GM10266 (cell line): ENCODE results near the gene NEURL4.

Experiments used
- DNase-seq: peaks from one replicate; pipeline ENCODE4 v3.0.0; 2012; ENCODE audit errors: extremely low spot score
- CTCF ChIP-seq: IDR thresholded peaks from 2 replicates; pipeline ENCODE4 v1.5.1; 2012; ENCODE audit warnings: mild to moderate bottlenecking, low read depth; ENCODE audit not compliant: control insufficient read depth, insufficient read depth; ENCODE audit errors: missing control alignments

Gene NEURL4

GRCh38 chr17:7327501-7327900 is 1.6 kb downstream of the NEURL4 start:
- no peak for TF ChIP-seq CTCF
- DNase-seq = no peak

GRCh38 chr17:7327056-7327455 is 2.1 kb downstream of the NEURL4 start:
- DNase-seq = peak; percentile 8
- TF ChIP-seq CTCF = no peak

GRCh38 chr17:7326186-7326585 is 2.9 kb downstream of the NEURL4 start:
- no peak for TF ChIP-seq CTCF

GRCh38 chr17:7325031-7325528 is 4.1 kb downstream of the NEURL4 start:
- no peak for DNase-seq
- TF ChIP-seq CTCF = no peak

More at GRCh38 chr17:7326186-7326585, 2.9 kb downstream of the NEURL4 start:
- no peak for DNase-seq

GRCh38 chr17:7324438-7324779 is 4.7 kb downstream of the NEURL4 start:
- no peak for TF ChIP-seq CTCF
- peak; percentile 10 for DNase-seq

- TF ChIP-seq CTCF = peak; percentile 84
- DNase-seq = peak; percentile 72
Measured at GRCh38 chr17:7323731-7324437, 5.3 kb downstream of the NEURL4 start.

GRCh38 chr17:7322520-7323194 is 6.5 kb downstream of the NEURL4 start:
- TF ChIP-seq CTCF = no peak
- peak; percentile 7 for DNase-seq
